Measurements from ENCODE around the gene RDM1. TPM values are rescaled to one million over a fixed set of nuclear protein-coding genes. Genes with fewer than 3 reads are reported as not detected.

Gene RDM1
- polyA plus RNA-seq, 1 of the 3 experiments (the other 2 are of a cell fraction): 1.8 TPM

DNA sequence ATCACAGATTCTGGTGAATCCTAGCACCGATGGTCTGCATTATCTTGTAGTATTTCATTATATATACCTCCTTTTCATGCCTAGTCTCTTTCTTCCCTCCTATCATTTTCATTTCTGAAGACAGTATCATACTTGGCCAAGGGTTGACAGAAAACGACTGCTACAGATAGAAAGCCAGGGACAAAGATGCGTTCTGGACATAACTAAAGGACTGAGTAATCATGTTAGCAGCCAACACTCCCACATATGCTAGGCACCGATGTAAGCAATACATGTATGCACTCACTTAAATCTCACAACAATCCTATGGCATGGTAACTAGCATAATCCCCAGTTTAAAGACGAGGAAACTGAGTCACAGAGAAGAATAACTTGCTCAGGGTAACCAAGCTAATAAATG lies 22.9 kb downstream of the RDM1 start:
- no peak overlapping the region for H3K27ac ChIP-seq (ENCODE audit: low read depth in 2 of 2, low read length in 1 of 2)
- CTCF ChIA-PET: no interaction called here
- TF ChIP-seq SMC3 (IDR thresholded peaks at IDR 0.05; ENCODE audit: low read depth, low read length) (no peak), NRF1 (IDR thresholded peaks at IDR 0.05; ENCODE audit: low read depth, low read length) (no peak), FOXJ3 (CRISPR knock-in tag; IDR thresholded peaks at IDR 0.05) (no peak), RXRA (IDR thresholded peaks at IDR 0.05; ENCODE audit: borderline replicate concordance, low read depth) (no peak), CHD2 (IDR thresholded peaks at IDR 0.05; ENCODE audit: low read length, partially characterized antibody) (no peak), REST (IDR thresholded peaks at IDR 0.05; ENCODE audit: low read depth, low read length) (no peak), MAX (IDR thresholded peaks at IDR 0.05; ENCODE audit: low read depth) (no peak), TEAD4 (IDR thresholded peaks at IDR 0.05; ENCODE audit: borderline replicate concordance, insufficient read depth) (no peak), JUND (IDR thresholded peaks at IDR 0.05) (no peak), YY1 (IDR thresholded peaks at IDR 0.05; ENCODE audit: low read depth) (no peak), GATA2 (CRISPR knock-in tag; IDR thresholded peaks at IDR 0.05) (no peak), TAF1 (IDR thresholded peaks at IDR 0.05; ENCODE audit: borderline replicate concordance, low read depth, low read length) (no peak), EZH2phosphoT487 (IDR thresholded peaks at IDR 0.05; ENCODE audit: borderline replicate concordance, low read depth) (no peak), FOXM1 (IDR thresholded peaks at IDR 0.05; ENCODE audit: low read depth) (no peak), IRF3 (IDR thresholded peaks at IDR 0.05; ENCODE audit: low read depth, low read length) (no peak)
- TF ChIP-seq, protein P1, sequence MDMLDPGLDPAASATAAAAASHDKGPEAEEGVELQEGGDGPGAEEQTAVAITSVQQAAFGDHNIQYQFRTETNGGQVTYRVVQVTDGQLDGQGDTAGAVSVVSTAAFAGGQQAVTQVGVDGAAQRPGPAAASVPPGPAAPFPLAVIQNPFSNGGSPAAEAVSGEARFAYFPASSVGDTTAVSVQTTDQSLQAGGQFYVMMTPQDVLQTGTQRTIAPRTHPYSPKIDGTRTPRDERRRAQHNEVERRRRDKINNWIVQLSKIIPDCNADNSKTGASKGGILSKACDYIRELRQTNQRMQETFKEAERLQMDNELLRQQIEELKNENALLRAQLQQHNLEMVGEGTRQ (IDR thresholded peaks at IDR 0.05; ENCODE audit: borderline replicate concordance, low read depth, low read length): no peak
- TF ChIP-seq, protein P2, sequence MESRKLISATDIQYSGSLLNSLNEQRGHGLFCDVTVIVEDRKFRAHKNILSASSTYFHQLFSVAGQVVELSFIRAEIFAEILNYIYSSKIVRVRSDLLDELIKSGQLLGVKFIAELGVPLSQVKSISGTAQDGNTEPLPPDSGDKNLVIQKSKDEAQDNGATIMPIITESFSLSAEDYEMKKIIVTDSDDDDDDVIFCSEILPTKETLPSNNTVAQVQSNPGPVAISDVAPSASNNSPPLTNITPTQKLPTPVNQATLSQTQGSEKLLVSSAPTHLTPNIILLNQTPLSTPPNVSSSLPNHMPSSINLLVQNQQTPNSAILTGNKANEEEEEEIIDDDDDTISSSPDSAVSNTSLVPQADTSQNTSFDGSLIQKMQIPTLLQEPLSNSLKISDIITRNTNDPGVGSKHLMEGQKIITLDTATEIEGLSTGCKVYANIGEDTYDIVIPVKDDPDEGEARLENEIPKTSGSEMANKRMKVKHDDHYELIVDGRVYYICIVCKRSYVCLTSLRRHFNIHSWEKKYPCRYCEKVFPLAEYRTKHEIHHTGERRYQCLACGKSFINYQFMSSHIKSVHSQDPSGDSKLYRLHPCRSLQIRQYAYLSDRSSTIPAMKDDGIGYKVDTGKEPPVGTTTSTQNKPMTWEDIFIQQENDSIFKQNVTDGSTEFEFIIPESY (IDR thresholded peaks at IDR 0.05; ENCODE audit: borderline replicate concordance, low read depth): no peak
- TF ChIP-seq, protein P3, sequence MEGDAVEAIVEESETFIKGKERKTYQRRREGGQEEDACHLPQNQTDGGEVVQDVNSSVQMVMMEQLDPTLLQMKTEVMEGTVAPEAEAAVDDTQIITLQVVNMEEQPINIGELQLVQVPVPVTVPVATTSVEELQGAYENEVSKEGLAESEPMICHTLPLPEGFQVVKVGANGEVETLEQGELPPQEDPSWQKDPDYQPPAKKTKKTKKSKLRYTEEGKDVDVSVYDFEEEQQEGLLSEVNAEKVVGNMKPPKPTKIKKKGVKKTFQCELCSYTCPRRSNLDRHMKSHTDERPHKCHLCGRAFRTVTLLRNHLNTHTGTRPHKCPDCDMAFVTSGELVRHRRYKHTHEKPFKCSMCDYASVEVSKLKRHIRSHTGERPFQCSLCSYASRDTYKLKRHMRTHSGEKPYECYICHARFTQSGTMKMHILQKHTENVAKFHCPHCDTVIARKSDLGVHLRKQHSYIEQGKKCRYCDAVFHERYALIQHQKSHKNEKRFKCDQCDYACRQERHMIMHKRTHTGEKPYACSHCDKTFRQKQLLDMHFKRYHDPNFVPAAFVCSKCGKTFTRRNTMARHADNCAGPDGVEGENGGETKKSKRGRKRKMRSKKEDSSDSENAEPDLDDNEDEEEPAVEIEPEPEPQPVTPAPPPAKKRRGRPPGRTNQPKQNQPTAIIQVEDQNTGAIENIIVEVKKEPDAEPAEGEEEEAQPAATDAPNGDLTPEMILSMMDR (IDR thresholded peaks at IDR 0.05): no peak
- H3K4me2 ChIP-seq: no peak overlapping the region
- H3K9me2 ChIP-seq: no peaks in the 10 kb centered on the region
- WGBS (ENCODE audit: low lambda C conversion rate): 12% methylated on average over 5 of the region's 5 CpGs
- H3K36me3 ChIP-seq (replicated peaks in 1 of 2; ENCODE audit: control insufficient read depth in 1 of 2, insufficient read depth in 2 of 2, low read length in 1 of 2): no peaks in the 10 kb centered on the region
- no peak for DNase-seq
- no peak overlapping the region for H3K9ac ChIP-seq
- POLR2A ChIA-PET: no interaction called here
- no peaks in the 10 kb centered on the region for H3K79me2 ChIP-seq (ENCODE audit: insufficient read depth)
- H2AFZ ChIP-seq (ENCODE audit: low read depth): no peak overlapping the region
- no peaks in the 10 kb centered on the region for H3F3A ChIP-seq (replicated peaks; ENCODE audit: insufficient read depth)
- no peaks in the 10 kb centered on the region for H4K20me1 ChIP-seq (ENCODE audit: insufficient read depth)
- H3K9me3 ChIP-seq: no peaks in the 10 kb centered on the region
- no peak overlapping the region for H3K4me3 ChIP-seq (ENCODE audit: low read depth in 2 of 2, low read length in 1 of 2)
- H3K27me3 ChIP-seq (ENCODE audit: insufficient read depth): no peaks in the 10 kb centered on the region; the same call in 1 of the 2 replicates
- H3K4me1 ChIP-seq (ENCODE audit: control insufficient read depth in 1 of 2, insufficient read depth in 2 of 2, low read depth in 1 of 2, low read length in 1 of 2): no peaks in the 10 kb centered on the region
